H1 (cell line): ENCODE results near the gene HILPDA.

ENCODE experiments used
- EP300 ChIP-seq, 2 experiments: IDR thresholded peaks; 1 replicate in 1 of 2; 2 replicates in 1 of 2; pipeline ENCODE4 v1.6.1; 2011 to 2012; ENCODE audit warnings: low read depth in 2 of 2, low read length in 2 of 2, mild to moderate bottlenecking in 2 of 2, borderline replicate concordance in 1 of 2, inconsistent platforms in 1 of 2, moderate library complexity in 1 of 2
- EZH2 ChIP-seq: fragments of 200-600 bp; sonication (generic); IDR thresholded peaks from 2 replicates; pipeline ENCODE4 v1.7.1; 2012; ENCODE audit warnings: low read depth, mild to moderate bottlenecking, moderate library complexity, low read length, inconsistent platforms; ENCODE audit not compliant: severe bottlenecking
- RFX5 ChIP-seq: IDR thresholded peaks from 2 replicates; pipeline ENCODE4 v1.6.1; 2011; ENCODE audit warnings: low read depth, low read length, improper control_type of control experiment, borderline replicate concordance
- TF ChIP-seq, protein P1 (sequence below), 3 experiments: IDR thresholded peaks; 1 replicate in 2 of 3; 2 replicates in 1 of 3; pipeline versions ENCODE4 v1.5.1 to v1.6.1; 2011; ENCODE audit warnings: low read length in 3 of 3, mild to moderate bottlenecking in 3 of 3, inconsistent platforms in 2 of 3, low read depth in 1 of 3, moderate library complexity in 1 of 3; ENCODE audit not compliant: insufficient read depth in 1 of 3; ENCODE audit errors: control extremely low read depth in 1 of 3
- TF ChIP-seq, protein P2 (sequence below): IDR thresholded peaks from 2 replicates; pipeline ENCODE4 v1.6.1; 2012; ENCODE audit warnings: inconsistent platforms

DNA sequence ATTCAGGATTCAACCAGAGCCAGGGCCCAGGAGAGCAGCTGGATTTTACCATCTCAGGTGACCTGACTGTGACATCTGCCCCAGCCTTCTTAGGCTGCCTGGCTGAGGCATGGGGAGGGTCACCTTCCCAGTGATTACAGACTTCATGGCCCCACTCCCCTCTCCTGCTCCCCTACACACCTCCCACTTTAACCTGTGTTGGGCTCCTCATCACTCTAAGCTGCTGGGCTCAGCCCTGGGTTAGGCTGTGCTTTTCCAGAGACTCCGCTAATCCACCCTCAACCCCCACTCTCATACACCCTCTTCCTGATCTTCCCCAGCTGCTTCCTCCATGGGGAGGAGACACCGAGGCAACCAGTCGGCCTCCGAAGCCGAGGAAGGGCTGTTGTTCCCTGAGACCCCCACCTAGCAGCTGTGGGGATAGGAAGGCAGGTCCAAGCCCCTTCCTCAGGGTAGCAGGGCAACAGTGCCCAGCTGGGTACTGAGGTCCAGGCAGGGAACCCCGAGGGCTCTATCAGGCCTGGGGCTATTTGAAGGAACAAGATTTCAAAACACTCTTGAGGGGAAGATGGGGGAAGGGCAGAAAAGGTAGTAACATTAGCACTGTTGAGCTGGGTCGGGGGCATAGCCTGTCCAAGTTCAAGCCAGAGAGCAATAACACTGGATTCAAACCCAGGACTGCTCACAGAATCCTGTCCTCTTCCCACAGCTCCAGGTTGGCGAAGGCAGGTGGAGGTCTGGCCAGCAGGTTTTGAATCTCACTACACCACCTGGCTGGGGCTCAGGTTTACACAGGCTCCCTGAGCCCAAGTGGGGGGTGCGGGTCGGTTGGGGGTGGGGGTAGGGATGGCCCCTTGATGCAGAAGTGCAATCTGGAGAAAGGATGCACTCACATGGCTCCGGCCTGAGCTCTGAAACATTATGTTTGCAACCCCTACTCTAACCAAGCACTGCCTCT lies 47.6 kb upstream of the HILPDA start:
- TF ChIP-seq EP300 (IDR thresholded peaks at IDR 0.05; ENCODE audit: borderline replicate concordance in 1 of 2, low read depth in 2 of 2, low read length in 2 of 2) = no peak
- TF ChIP-seq, protein P1, sequence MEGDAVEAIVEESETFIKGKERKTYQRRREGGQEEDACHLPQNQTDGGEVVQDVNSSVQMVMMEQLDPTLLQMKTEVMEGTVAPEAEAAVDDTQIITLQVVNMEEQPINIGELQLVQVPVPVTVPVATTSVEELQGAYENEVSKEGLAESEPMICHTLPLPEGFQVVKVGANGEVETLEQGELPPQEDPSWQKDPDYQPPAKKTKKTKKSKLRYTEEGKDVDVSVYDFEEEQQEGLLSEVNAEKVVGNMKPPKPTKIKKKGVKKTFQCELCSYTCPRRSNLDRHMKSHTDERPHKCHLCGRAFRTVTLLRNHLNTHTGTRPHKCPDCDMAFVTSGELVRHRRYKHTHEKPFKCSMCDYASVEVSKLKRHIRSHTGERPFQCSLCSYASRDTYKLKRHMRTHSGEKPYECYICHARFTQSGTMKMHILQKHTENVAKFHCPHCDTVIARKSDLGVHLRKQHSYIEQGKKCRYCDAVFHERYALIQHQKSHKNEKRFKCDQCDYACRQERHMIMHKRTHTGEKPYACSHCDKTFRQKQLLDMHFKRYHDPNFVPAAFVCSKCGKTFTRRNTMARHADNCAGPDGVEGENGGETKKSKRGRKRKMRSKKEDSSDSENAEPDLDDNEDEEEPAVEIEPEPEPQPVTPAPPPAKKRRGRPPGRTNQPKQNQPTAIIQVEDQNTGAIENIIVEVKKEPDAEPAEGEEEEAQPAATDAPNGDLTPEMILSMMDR (IDR thresholded peaks at IDR 0.05; ENCODE audit: control extremely low read depth in 1 of 3, insufficient read depth in 1 of 3, low read depth in 1 of 3, low read length in 3 of 3) = no peak
- TF ChIP-seq, protein P2, sequence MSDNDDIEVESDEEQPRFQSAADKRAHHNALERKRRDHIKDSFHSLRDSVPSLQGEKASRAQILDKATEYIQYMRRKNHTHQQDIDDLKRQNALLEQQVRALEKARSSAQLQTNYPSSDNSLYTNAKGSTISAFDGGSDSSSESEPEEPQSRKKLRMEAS = no peak
- no peak for TF ChIP-seq RFX5
- TF ChIP-seq EZH2 = no peak
